ENCODE data around the gene FGF22.
A peak's percentile ranks its signal among the peaks of the same experiment; 100 is the strongest.
"Not testable (repeated sequence)": the region's sequence is repeated elsewhere in the genome, so short reads cannot be mapped to it uniquely, and the experiment has no call there.

The FGF22 gene

GRCh38 chr19:661427-662196, 21.9 kb downstream of the FGF22 start:
- DNase-seq: no peak

GRCh38 chr19:662207-662961, 22.7 kb downstream of the FGF22 start:
- DNase-seq: no peak

- DNase-seq: peak; percentile 48
Observed at GRCh38 chr19:662962-663681, 23.4 kb downstream of the FGF22 start, which contains the start of gene RNF126. Gene RNF126 (minus strand): TSS chr19:663214. CDS start chr19:663121, 93 bp downstream.

- no peak for DNase-seq
Observed at GRCh38 chr19:663682-664117, 24.0 kb downstream of the FGF22 start.

- peak; percentile 30 for DNase-seq
Observed at GRCh38 chr19:664913-665443, 25.3 kb downstream of the FGF22 start.

- DNase-seq: not testable (repeated sequence)
Observed at GRCh38 chr19:666985-667573, 27.4 kb downstream of the FGF22 start.

- not testable (repeated sequence) for DNase-seq
Observed at GRCh38 chr19:668675-669434, 29.2 kb downstream of the FGF22 start.

- no peak for DNase-seq
Observed at GRCh38 chr19:670609-671075, 31.0 kb downstream of the FGF22 start.

- DNase-seq: no peak
Observed at GRCh38 chr19:674282-675151, 34.8 kb downstream of the FGF22 start.

GRCh38 chr19:676007-676338, 36.3 kb downstream of the FGF22 start:
- DNase-seq: no peak

GRCh38 chr19:676339-677105, 36.8 kb downstream of the FGF22 start, which contains the start of gene FSTL3:
Gene FSTL3 (plus strand): TSS chr19:676392. CDS start chr19:676424, 32 bp downstream.
- DNase-seq: no peak

GRCh38 chr19:677201-677600, 37.5 kb downstream of the FGF22 start:
- no peak for DNase-seq

GRCh38 chr19:677601-678436, 38.1 kb downstream of the FGF22 start:
- no peak for DNase-seq

- no peak for DNase-seq
Observed at GRCh38 chr19:678791-679388, 39.2 kb downstream of the FGF22 start.

GRCh38 chr19:679418-680286, 40.0 kb downstream of the FGF22 start:
- DNase-seq: no peak

GRCh38 chr19:680287-681028, 40.8 kb downstream of the FGF22 start:
- peak; percentile 57 for DNase-seq
